Measurements from ENCODE around the gene DCDC2B. TPM values are rescaled to one million over a fixed set of nuclear protein-coding genes. Genes with fewer than 3 reads are reported as not detected.
A peak's percentile ranks its signal among the peaks of the same experiment; 100 is the strongest.

The DCDC2B gene
- total and polyA plus RNA-seq, 2 of the 13 experiments (the other 11 are each of a cell fraction or from before 2014, with no cell fraction given), result not detected

- TF ChIP-seq SRSF4 (IDR thresholded peaks at IDR 0.05; ENCODE audit: low read depth, low read length, poor library complexity, severe bottlenecking) (no peak), HNRNPL (IDR thresholded peaks at IDR 0.05; ENCODE audit: low read depth, low read length) (0 out of 2 replicates have a peak, but pooled peaks have one; percentile 37), KDM5B (CRISPR knock-in tag; IDR thresholded peaks at IDR 0.05; ENCODE audit: borderline replicate concordance) (no peak), KMT2A (CRISPR knock-in tag; IDR thresholded peaks at IDR 0.05) (no peak), ELF3 (CRISPR knock-in tag; IDR thresholded peaks at IDR 0.05) (0 out of 2 replicates have a peak, but pooled peaks have one; percentile 10), TAF1 (CRISPR knock-in tag; IDR thresholded peaks at IDR 0.05) (0 out of 2 replicates have a peak, but pooled peaks have one; percentile 38), ATF7-NPFF (CRISPR knock-in tag; IDR thresholded peaks at IDR 0.05; ENCODE audit: low read depth) (0 out of 2 replicates have a peak, but pooled peaks have one; percentile 25), HNRNPH1 (optimal IDR thresholded peaks at IDR 0.05; ENCODE audit: low read depth, low read length) (peak; percentile 75), ZNF484 (CRISPR knock-in tag; IDR thresholded peaks at IDR 0.05; ENCODE audit: borderline replicate concordance, low read depth) (no peak), ZNF567 (CRISPR knock-in tag; IDR thresholded peaks at IDR 0.05; ENCODE audit: borderline replicate concordance) (no peak), SRSF1 (optimal IDR thresholded peaks at IDR 0.05; ENCODE audit: low read depth, low read length) (peak; percentile 32), HDAC1 (CRISPR knock-in tag; IDR thresholded peaks at IDR 0.05) (peak; percentile 27; the same call in 1 of the 2 replicates), CBX1 (IDR thresholded peaks at IDR 0.05; ENCODE audit: low read depth) (peak; percentile 52), KLF6 (CRISPR knock-in tag; IDR thresholded peaks at IDR 0.05) (no peak), ZNF816 (CRISPR knock-in tag; IDR thresholded peaks at IDR 0.05; ENCODE audit: borderline replicate concordance) (no peak), ZNF615 (CRISPR knock-in tag; IDR thresholded peaks at IDR 0.05; ENCODE audit: borderline replicate concordance) (no peak), EEA1 (CRISPR knock-in tag; IDR thresholded peaks at IDR 0.05; ENCODE audit: borderline replicate concordance) (peak; percentile 63; the same call in 1 of the 2 replicates), SNAPC4 (CRISPR knock-in tag; IDR thresholded peaks at IDR 0.05) (peak; percentile 95), CCDC6 (CRISPR knock-in tag; IDR thresholded peaks at IDR 0.05) (no peak), TFDP1 (CRISPR knock-in tag; IDR thresholded peaks at IDR 0.05; ENCODE audit: borderline replicate concordance) (peak; percentile 25; the same call in 1 of the 2 replicates), PHF21A (CRISPR knock-in tag; IDR thresholded peaks at IDR 0.05) (no peak), RBFOX2 (IDR thresholded peaks at IDR 0.05; ENCODE audit: low read depth, low read length) (peak; percentile 49; the same call in 1 of the 2 replicates)
Measured at GRCh38 chr1:32250893-32251716, 42.2 kb downstream of the DCDC2B start, which contains the start of gene LCK (continued).
